Loucy (cell line): ENCODE data around the gene GGA1.

Experiments used
- EZH2phosphoT487 ChIP-seq: fragments of 200-600 bp; IDR thresholded peaks from 2 replicates; pipeline ENCODE4 v1.6.1; 2018; ENCODE audit warnings: antibody characterized with exemption, mild to moderate bottlenecking, moderate library complexity, borderline replicate concordance
- TF ChIP-seq, protein P1 (sequence below): fragments of 200-600 bp; sonication (generic); conservative IDR thresholded peaks from 2 replicates; pipeline ENCODE4 v1.5.1; 2014; ENCODE audit warnings: mild to moderate bottlenecking, antibody characterized with exemption, low read length

DNA sequence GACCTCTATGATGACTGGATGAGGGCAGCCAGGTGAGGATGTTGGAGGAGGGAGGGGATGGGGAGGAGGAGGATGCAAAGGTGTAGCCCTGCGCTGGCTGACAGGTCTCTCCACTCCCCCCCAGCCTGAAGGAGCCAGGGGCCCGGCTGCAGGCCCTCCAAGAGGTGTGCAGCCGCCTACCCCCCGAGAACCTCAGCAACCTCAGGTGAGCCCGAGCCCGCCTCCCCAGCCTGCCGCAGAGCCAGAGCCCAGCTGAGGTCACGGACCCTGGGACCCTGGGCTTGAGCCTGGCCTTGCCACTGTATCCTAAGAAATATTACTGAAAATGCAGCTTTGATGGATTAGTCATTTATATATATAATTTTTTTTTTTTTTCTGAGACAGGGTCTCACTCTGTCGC, 38.7 kb downstream of the GGA1 start:
- no peak for TF ChIP-seq EZH2phosphoT487
- TF ChIP-seq, protein P1, sequence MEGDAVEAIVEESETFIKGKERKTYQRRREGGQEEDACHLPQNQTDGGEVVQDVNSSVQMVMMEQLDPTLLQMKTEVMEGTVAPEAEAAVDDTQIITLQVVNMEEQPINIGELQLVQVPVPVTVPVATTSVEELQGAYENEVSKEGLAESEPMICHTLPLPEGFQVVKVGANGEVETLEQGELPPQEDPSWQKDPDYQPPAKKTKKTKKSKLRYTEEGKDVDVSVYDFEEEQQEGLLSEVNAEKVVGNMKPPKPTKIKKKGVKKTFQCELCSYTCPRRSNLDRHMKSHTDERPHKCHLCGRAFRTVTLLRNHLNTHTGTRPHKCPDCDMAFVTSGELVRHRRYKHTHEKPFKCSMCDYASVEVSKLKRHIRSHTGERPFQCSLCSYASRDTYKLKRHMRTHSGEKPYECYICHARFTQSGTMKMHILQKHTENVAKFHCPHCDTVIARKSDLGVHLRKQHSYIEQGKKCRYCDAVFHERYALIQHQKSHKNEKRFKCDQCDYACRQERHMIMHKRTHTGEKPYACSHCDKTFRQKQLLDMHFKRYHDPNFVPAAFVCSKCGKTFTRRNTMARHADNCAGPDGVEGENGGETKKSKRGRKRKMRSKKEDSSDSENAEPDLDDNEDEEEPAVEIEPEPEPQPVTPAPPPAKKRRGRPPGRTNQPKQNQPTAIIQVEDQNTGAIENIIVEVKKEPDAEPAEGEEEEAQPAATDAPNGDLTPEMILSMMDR = no peak
